Upper lobe of right lung (tissue), 1 donor: ENCODE results near the gene LMBR1L. TPM values are rescaled to one million over a fixed set of nuclear protein-coding genes. Genes with fewer than 3 reads are reported as not detected.

Source experiments
- ATAC-seq: fragments of 200-7000 bp; cut with Tn5 transposase; one replicate; pipeline ENCODE4 v1.9.1; 2020; ENCODE audit warnings: mild to moderate bottlenecking, moderate library complexity
- DNase-seq: peaks from one replicate; pipeline ENCODE4 v3.0.0-alpha.2; 2020
- H3K27ac ChIP-seq: fragments of 200-600 bp; one replicate; pipeline ENCODE4 v1.8.0; 2022
- H3K27me3 ChIP-seq: fragments of 200-600 bp; one replicate; pipeline ENCODE4 v1.8.0; 2022; ENCODE audit warnings: mild to moderate bottlenecking
- H3K36me3 ChIP-seq: fragments of 200-600 bp; one replicate; pipeline ENCODE4 v1.8.0; 2022
- H3K4me1 ChIP-seq: fragments of 200-600 bp; one replicate; pipeline ENCODE4 v1.8.0; 2022
- H3K4me3 ChIP-seq: fragments of 200-600 bp; one replicate; pipeline ENCODE4 v1.8.0; 2022; ENCODE audit warnings: mild to moderate bottlenecking
- H3K9me3 ChIP-seq: fragments of 200-600 bp; one replicate; pipeline ENCODE4 v1.8.0; 2022
- intact Hi-C: fragments of 100-400 bp; cut with DNase I; formaldehyde crosslinking; loops from one replicate; pipeline ENCODE4 v1.11.0; 2022
- total RNA-seq: library from RNA; stranded (reverse); fragmentation: NEBNext Ultra II Directional; extraction: Animal tissue kit (Norgen Biotek cat#: 25700); gene quantifications from one replicate; pipeline ENCODE4 v1.2.1, GENCODE V29; 2021
- TF ChIP-seq, protein P1 (sequence below): fragments of 200-600 bp; IDR thresholded peaks from one replicate; pipeline ENCODE4 v1.8.0; 2022; ENCODE audit warnings: antibody characterized with exemption
- donor health status: DM: no; HTN: yes; CAD: no; lungs with severe emphysema.

The LMBR1L gene
- total RNA-seq, 1 donor from 2014 or later: 54.3 TPM

- ATAC-seq (no peak), DNase-seq (no peak)
- no peaks in the 10 kb centered on the region for H3K27me3 ChIP-seq
- H3K4me1 ChIP-seq: peaks cover 38% of the 10 kb centered on the region
- intact Hi-C loops: no loop called here
- H3K9me3 ChIP-seq: no peaks in the 10 kb centered on the region
- H3K4me3 ChIP-seq: no peak overlapping the region
- peaks cover 58% of the 10 kb centered on the region for H3K36me3 ChIP-seq
- no peak overlapping the region for H3K27ac ChIP-seq
- TF ChIP-seq, protein P1, sequence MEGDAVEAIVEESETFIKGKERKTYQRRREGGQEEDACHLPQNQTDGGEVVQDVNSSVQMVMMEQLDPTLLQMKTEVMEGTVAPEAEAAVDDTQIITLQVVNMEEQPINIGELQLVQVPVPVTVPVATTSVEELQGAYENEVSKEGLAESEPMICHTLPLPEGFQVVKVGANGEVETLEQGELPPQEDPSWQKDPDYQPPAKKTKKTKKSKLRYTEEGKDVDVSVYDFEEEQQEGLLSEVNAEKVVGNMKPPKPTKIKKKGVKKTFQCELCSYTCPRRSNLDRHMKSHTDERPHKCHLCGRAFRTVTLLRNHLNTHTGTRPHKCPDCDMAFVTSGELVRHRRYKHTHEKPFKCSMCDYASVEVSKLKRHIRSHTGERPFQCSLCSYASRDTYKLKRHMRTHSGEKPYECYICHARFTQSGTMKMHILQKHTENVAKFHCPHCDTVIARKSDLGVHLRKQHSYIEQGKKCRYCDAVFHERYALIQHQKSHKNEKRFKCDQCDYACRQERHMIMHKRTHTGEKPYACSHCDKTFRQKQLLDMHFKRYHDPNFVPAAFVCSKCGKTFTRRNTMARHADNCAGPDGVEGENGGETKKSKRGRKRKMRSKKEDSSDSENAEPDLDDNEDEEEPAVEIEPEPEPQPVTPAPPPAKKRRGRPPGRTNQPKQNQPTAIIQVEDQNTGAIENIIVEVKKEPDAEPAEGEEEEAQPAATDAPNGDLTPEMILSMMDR: no peak
Observed at GRCh38 chr12:49054096-49054495, 56.6 kb downstream of the LMBR1L start.

GRCh38 chr12:49052451-49053208 lies 58.0 kb downstream of the LMBR1L start:
- DNase-seq (no peak), ATAC-seq (no peak)
- no peak overlapping the region for H3K4me3 ChIP-seq
- intact Hi-C loops: no loop called here
- no peaks in the 10 kb centered on the region for H3K27me3 ChIP-seq
- H3K27ac ChIP-seq: no peak overlapping the region
- TF ChIP-seq, protein P1: no peak
- H3K4me1 ChIP-seq: peaks cover 27% of the 10 kb centered on the region
- peaks cover 73% of the 10 kb centered on the region for H3K36me3 ChIP-seq
- H3K9me3 ChIP-seq: no peaks in the 10 kb centered on the region

DNA sequence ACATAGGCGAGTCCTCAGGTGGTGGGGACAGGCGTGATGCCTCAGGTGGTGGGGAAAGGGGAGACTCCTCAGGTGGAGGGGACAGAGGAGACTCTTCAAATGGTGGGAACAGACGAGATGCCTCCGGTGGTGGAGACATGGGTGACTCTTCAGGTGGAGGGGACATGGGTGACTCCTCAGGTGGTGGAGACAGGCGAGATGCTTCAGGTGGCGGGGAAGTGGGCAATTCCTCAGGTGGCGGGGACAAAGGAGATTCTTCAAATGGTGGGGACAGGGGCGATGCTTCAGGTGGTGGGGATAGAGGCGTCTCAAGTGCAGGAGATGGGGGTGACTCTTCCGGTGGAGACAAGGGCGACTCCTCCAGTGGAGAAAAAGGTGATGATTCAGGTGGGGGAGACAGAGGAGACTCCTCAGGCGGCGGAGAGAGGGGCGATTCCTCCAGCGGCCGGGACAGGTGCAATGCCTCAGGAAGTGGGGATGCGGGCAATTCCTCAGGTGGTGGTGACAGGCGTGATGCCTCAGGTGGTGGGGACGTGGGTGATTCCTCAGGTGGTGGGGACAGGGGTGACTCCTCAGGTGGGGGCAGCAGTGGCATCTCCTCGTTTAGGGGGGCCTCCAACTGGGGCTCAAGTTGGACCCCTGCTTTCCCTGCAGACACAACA lies 58.7 kb downstream of the LMBR1L start:
- ATAC-seq (no peak), DNase-seq (no peak)
- H3K36me3 ChIP-seq: peaks cover 80% of the 10 kb centered on the region

DNA sequence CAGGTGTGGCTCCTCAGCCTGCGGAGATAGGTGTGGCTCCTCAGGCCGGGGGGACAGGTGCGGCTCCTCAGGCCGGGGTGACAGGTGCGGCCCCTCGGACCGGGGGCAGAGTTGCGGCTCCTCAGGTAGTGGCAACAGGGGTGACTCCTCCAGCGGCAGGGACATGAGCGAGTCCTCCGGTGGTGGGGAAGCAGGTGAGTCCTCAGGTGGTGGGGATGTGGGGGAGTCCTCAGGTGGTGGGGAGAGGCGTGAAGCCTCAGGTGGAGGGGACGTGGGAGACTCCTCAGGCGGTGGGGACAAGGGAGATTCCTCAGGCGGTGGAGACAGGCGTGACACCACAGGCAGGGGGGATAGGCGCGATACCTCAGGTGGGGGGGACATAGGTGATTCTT lies 59.3 kb downstream of the LMBR1L start:
- Histone ChIP-seq H3K4me3 (no peak overlapping the region), H3K27ac (no peak overlapping the region), H3K36me3 (peaks cover 86% of the 10 kb centered on the region), H3K9me3 (no peaks in the 10 kb centered on the region), H3K4me1 (peaks cover 15% of the 10 kb centered on the region), H3K27me3 (no peaks in the 10 kb centered on the region)
- ATAC-seq: no peak
- TF ChIP-seq, protein P1: no peak
- DNase-seq: no peak
- intact Hi-C loops: no loop called here

More for the DNA sequence above, 58.7 kb downstream of the LMBR1L start:
- intact Hi-C loops: no loop called here
- TF ChIP-seq, protein P1: no peak
- no peak overlapping the region for H3K4me3 ChIP-seq
- no peaks in the 10 kb centered on the region for H3K27me3 ChIP-seq
- H3K9me3 ChIP-seq: no peaks in the 10 kb centered on the region
- no peak overlapping the region for H3K27ac ChIP-seq
- H3K4me1 ChIP-seq: peaks cover 20% of the 10 kb centered on the region

DNA sequence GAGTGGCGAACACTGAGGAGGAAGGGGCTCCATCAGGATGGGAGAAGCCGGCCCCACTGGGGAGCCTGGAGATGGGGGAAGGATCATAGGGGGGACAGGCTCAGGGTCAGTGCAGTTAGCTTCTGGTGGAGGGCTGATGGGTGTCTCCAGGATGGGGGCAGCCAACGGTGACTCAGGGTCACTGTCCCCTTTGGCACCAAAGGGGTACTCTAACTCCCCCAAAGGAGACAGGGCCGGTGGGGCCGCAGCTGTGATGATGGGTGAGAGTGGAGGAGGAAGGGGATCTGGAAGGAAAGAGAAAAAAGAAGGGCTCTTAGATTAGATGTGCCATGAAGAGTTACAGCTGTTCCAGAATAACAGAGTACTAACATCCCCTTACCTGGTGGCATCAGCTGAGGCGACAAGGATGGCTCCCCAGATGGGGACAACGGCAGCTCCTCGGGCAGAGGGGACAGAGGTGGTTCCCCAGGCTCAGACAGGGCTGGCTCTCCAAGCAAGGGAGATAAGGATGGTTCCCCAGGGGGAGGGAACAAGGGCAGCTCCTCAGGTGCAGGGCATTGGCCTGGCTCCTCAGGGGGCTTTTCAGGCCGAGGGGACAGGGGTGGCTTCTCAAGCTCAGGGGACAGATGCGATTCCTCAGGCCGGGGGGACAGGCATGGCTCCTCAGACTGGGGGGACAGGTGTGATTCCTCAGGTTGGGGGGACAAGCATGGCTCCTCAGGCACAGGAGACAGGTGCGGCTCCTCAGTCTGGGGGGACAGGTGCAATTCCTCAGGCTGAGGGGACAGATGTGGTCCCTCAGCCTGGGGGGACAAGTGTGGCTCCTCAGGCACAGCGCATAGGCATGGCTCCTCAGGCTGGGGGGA lies 59.9 kb downstream of the LMBR1L start:
- Histone ChIP-seq H3K27ac (no peak overlapping the region), H3K4me3 (no peak overlapping the region), H3K9me3 (no peaks in the 10 kb centered on the region), H3K4me1 (peaks cover 8% of the 10 kb centered on the region), H3K27me3 (no peaks in the 10 kb centered on the region), H3K36me3 (peaks cover 92% of the 10 kb centered on the region)
- intact Hi-C loops: no loop called here
- TF ChIP-seq, protein P1: no peak
- no peak for DNase-seq
- ATAC-seq: no peak
